ENCODE data around the gene LHX8. TPM values are rescaled to one million over a fixed set of nuclear protein-coding genes. Genes with fewer than 3 reads are reported as not detected.

LHX8 gene
- polyA plus RNA-seq, 1 donor from 2014 or later: 11.1 TPM

DNA sequence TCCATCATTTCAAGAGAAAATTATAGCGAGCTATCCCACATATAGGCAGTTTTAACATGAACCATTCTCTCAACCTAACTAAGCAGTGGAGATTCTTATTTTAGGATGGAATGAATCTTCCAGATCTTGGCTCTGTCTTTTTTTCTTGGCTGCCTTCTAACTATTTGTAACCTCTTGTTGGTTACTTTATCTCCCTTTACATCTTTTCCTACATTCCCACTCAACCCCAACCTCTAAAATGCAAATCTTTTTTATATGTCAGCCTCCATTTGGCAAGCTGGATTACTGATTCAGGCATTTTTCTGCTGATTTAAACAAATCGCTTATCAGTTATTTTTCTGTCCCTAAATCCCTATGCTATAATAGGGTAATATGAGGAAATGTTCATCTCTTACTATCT lies 46.9 kb upstream of the LHX8 start:
- no peak for TF ChIP-seq MXI1 (conservative IDR thresholded peaks at IDR 0.05; ENCODE audit: poor library complexity, severe bottlenecking)
- TF ChIP-seq EP300 (conservative IDR thresholded peaks at IDR 0.05; ENCODE audit: poor library complexity, severe bottlenecking): no peak
- TF ChIP-seq, protein P1, sequence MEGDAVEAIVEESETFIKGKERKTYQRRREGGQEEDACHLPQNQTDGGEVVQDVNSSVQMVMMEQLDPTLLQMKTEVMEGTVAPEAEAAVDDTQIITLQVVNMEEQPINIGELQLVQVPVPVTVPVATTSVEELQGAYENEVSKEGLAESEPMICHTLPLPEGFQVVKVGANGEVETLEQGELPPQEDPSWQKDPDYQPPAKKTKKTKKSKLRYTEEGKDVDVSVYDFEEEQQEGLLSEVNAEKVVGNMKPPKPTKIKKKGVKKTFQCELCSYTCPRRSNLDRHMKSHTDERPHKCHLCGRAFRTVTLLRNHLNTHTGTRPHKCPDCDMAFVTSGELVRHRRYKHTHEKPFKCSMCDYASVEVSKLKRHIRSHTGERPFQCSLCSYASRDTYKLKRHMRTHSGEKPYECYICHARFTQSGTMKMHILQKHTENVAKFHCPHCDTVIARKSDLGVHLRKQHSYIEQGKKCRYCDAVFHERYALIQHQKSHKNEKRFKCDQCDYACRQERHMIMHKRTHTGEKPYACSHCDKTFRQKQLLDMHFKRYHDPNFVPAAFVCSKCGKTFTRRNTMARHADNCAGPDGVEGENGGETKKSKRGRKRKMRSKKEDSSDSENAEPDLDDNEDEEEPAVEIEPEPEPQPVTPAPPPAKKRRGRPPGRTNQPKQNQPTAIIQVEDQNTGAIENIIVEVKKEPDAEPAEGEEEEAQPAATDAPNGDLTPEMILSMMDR (IDR thresholded peaks at IDR 0.05; ENCODE audit: poor library complexity, severe bottlenecking): no peak
- TF ChIP-seq, protein P2, sequence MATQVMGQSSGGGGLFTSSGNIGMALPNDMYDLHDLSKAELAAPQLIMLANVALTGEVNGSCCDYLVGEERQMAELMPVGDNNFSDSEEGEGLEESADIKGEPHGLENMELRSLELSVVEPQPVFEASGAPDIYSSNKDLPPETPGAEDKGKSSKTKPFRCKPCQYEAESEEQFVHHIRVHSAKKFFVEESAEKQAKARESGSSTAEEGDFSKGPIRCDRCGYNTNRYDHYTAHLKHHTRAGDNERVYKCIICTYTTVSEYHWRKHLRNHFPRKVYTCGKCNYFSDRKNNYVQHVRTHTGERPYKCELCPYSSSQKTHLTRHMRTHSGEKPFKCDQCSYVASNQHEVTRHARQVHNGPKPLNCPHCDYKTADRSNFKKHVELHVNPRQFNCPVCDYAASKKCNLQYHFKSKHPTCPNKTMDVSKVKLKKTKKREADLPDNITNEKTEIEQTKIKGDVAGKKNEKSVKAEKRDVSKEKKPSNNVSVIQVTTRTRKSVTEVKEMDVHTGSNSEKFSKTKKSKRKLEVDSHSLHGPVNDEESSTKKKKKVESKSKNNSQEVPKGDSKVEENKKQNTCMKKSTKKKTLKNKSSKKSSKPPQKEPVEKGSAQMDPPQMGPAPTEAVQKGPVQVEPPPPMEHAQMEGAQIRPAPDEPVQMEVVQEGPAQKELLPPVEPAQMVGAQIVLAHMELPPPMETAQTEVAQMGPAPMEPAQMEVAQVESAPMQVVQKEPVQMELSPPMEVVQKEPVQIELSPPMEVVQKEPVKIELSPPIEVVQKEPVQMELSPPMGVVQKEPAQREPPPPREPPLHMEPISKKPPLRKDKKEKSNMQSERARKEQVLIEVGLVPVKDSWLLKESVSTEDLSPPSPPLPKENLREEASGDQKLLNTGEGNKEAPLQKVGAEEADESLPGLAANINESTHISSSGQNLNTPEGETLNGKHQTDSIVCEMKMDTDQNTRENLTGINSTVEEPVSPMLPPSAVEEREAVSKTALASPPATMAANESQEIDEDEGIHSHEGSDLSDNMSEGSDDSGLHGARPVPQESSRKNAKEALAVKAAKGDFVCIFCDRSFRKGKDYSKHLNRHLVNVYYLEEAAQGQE (IDR thresholded peaks at IDR 0.05; ENCODE audit: borderline replicate concordance): no peak
- TF ChIP-seq EZH2 (IDR thresholded peaks at IDR 0.05; ENCODE audit: borderline replicate concordance, insufficient read depth, low read length, poor library complexity, severe bottlenecking): no peak
- TF ChIP-seq POLR2AphosphoS5 (IDR thresholded peaks at IDR 0.05): no peak
- TF ChIP-seq TAF1 (IDR thresholded peaks at IDR 0.05; ENCODE audit: low read depth): no peak
- no peak for TF ChIP-seq SMC3 (conservative IDR thresholded peaks at IDR 0.05; ENCODE audit: poor library complexity)
- TF ChIP-seq RAD21 (conservative IDR thresholded peaks at IDR 0.05): no peak
- Histone ChIP-seq H3K9me2 (ENCODE audit: insufficient read depth, low read length) (no peaks in the 10 kb centered on the region), H4K20me1 (ENCODE audit: insufficient read depth) (no peaks in the 10 kb centered on the region), H3K79me2 (replicated peaks; ENCODE audit: insufficient read depth, low read length) (no peaks in the 10 kb centered on the region), H3K27me3 (ENCODE audit: insufficient read depth, low read depth, low read length) (no peaks in the 10 kb centered on the region), H3F3A (ENCODE audit: insufficient read depth, low read length, poor library complexity, severe bottlenecking) (no peaks in the 10 kb centered on the region), H3K4me2 (ENCODE audit: low read length) (no peak overlapping the region), H3K27ac (ENCODE audit: low read length) (no peak overlapping the region), H2AFZ (ENCODE audit: low read depth, low read length) (no peak overlapping the region), H3K9me3 (ENCODE audit: low read length) (no peaks in the 10 kb centered on the region), H3K36me3 (ENCODE audit: insufficient read depth, low read length) (no peaks in the 10 kb centered on the region), H3K9ac (ENCODE audit: low read length) (no peak overlapping the region), H3K4me3 (ENCODE audit: low read length) (no peak overlapping the region)

DNA sequence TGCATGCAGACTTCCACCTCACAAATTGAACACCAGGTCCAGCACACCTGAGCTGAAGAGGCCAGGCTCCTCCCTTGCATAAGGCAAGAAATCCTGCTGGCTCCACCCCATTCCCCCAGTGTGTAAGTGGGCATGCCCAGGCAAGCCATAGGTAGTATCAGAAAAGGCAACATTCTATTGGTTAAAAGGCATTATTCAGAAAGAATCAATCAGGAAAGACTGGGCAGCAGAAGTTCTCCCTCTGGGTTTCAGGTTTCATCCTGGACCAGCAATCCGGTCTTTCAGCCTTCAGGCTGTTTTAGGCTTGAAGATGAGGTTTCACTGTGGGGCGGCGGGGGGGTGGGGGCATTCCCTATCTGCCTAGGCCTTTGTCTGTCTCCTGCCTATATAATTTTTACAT lies 42.0 kb upstream of the LHX8 start:
- Histone ChIP-seq H3K27ac (ENCODE audit: low read length) (no peak overlapping the region), H3K79me2 (replicated peaks; ENCODE audit: insufficient read depth, low read length) (no peaks in the 10 kb centered on the region), H3K9me2 (ENCODE audit: insufficient read depth, low read length) (no peaks in the 10 kb centered on the region), H3K4me2 (ENCODE audit: low read length) (no peak overlapping the region), H3K9me3 (ENCODE audit: low read length) (no peaks in the 10 kb centered on the region), H3F3A (ENCODE audit: insufficient read depth, low read length, poor library complexity, severe bottlenecking) (no peaks in the 10 kb centered on the region), H4K20me1 (ENCODE audit: insufficient read depth) (no peaks in the 10 kb centered on the region), H3K27me3 (ENCODE audit: insufficient read depth, low read depth, low read length) (no peaks in the 10 kb centered on the region), H2AFZ (ENCODE audit: low read depth, low read length) (no peak overlapping the region), H3K4me3 (ENCODE audit: low read length) (no peak overlapping the region), H3K9ac (ENCODE audit: low read length) (no peak overlapping the region), H3K36me3 (ENCODE audit: insufficient read depth, low read length) (no peaks in the 10 kb centered on the region)
- TF ChIP-seq SMC3 (conservative IDR thresholded peaks at IDR 0.05; ENCODE audit: poor library complexity) (no peak), TAF1 (IDR thresholded peaks at IDR 0.05; ENCODE audit: low read depth) (no peak), EZH2 (IDR thresholded peaks at IDR 0.05; ENCODE audit: borderline replicate concordance, insufficient read depth, low read length, poor library complexity, severe bottlenecking) (no peak), POLR2AphosphoS5 (IDR thresholded peaks at IDR 0.05) (no peak), EP300 (conservative IDR thresholded peaks at IDR 0.05; ENCODE audit: poor library complexity, severe bottlenecking) (no peak), RAD21 (conservative IDR thresholded peaks at IDR 0.05) (no peak), MXI1 (conservative IDR thresholded peaks at IDR 0.05; ENCODE audit: poor library complexity, severe bottlenecking) (no peak)
- TF ChIP-seq, protein P1 (IDR thresholded peaks at IDR 0.05; ENCODE audit: poor library complexity, severe bottlenecking): no peak
- TF ChIP-seq, protein P2 (IDR thresholded peaks at IDR 0.05; ENCODE audit: borderline replicate concordance): no peak

Data from neural cell (in vitro differentiated cells).